Peyer's patch (tissue), 4 donors: Measurements from ENCODE around the gene MATN3. TPM values are rescaled to one million over a fixed set of nuclear protein-coding genes. Genes with fewer than 3 reads are reported as not detected.

Experiments
- DNase-seq, 3 donors: peaks; one replicate each; pipeline ENCODE4 v3.0.0-alpha.2; 2017 to 2019
- H3K27ac ChIP-seq, 4 donors: fragments of 200-600 bp; sonication (generic); one replicate each; pipeline ENCODE4 v1.5.1; 2016 to 2019
- H3K27me3 ChIP-seq, 2 donors: fragments of 200-600 bp; sonication (generic); one replicate each; pipeline ENCODE4 v1.5.1; 2019
- H3K36me3 ChIP-seq, 3 donors: fragments of 200-600 bp; sonication (generic); one replicate each; pipeline ENCODE4 v1.5.1; 2016 to 2019
- H3K4me1 ChIP-seq, 4 donors: fragments of 200-600 bp; sonication (generic); one replicate each; pipeline ENCODE4 v1.5.1; 2016 to 2019
- H3K4me3 ChIP-seq, 4 donors: fragments of 200-600 bp; sonication (generic); 1 replicate in 3 of 4; 2 replicates in 1 of 4; pipeline ENCODE4 v1.5.1; 2016 to 2019; ENCODE audit warnings: mild to moderate bottlenecking in 1 of 4
- H3K9me3 ChIP-seq, 4 donors: fragments of 200-600 bp; sonication (generic); one replicate each; pipeline ENCODE4 v1.5.1; 2016 to 2019; ENCODE audit warnings: mild to moderate bottlenecking in 1 of 4
- POLR2A ChIP-seq, 2 donors: fragments of 450-650 bp; IDR thresholded peaks; one replicate each; pipeline ENCODE4 v1.5.1; 2017; ENCODE audit warnings: antibody characterized with exemption in 2 of 2, mild to moderate bottlenecking in 2 of 2, moderate library complexity in 2 of 2
- total RNA-seq, 4 donors: library from RNA; depleted of rRNA; stranded (reverse); fragments of >200 nt; gene quantifications; one replicate each; pipeline ENCODE4 v1.1.0, GENCODE V29; 2016
- TF ChIP-seq, protein P1 (sequence below), 6 experiments: fragments of 450-650 bp in 4 of 6; fragments of 200-600 bp in 2 of 6; sonication (generic) in 1 of 6; IDR thresholded peaks; one replicate each; pipeline ENCODE4 v1.5.1; 2017 to 2019; ENCODE audit warnings: antibody characterized with exemption in 6 of 6, mild to moderate bottlenecking in 3 of 6, moderate library complexity in 1 of 6

The MATN3 gene
- total RNA-seq, 4 donors from 2014 or later, result 0.40 TPM; not detected in 3

DNA sequence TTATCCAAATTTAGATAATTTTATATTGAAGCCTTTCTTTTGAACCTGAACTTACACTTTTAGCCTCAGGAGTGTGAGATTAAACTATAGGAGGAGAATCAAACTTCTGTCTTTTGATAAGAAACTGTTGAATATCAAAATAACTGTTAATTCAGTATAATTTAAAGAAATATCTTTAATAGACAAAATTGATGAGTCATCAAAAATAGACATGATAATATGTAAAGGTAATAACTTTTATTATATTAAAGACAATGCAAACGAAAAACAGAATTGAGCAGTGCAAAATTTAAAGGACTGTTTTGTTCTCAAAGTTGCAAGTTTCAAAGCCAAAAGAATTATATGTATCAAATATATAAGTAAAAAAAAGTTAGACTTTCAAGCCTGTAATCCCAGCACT, 20.6 kb downstream of the MATN3 start:
- Histone ChIP-seq H3K9me3 (no peaks in the 10 kb centered on the region), H3K27ac (no peak overlapping the region), H3K27me3 (no peaks in the 10 kb centered on the region), H3K36me3 (no peaks in the 10 kb centered on the region), H3K4me1 (peaks cover 0 to 11% (median 5%) of the 10 kb centered on the region in 4 donors), H3K4me3 (no peak overlapping the region)
- no peak for DNase-seq
- TF ChIP-seq, protein P1, sequence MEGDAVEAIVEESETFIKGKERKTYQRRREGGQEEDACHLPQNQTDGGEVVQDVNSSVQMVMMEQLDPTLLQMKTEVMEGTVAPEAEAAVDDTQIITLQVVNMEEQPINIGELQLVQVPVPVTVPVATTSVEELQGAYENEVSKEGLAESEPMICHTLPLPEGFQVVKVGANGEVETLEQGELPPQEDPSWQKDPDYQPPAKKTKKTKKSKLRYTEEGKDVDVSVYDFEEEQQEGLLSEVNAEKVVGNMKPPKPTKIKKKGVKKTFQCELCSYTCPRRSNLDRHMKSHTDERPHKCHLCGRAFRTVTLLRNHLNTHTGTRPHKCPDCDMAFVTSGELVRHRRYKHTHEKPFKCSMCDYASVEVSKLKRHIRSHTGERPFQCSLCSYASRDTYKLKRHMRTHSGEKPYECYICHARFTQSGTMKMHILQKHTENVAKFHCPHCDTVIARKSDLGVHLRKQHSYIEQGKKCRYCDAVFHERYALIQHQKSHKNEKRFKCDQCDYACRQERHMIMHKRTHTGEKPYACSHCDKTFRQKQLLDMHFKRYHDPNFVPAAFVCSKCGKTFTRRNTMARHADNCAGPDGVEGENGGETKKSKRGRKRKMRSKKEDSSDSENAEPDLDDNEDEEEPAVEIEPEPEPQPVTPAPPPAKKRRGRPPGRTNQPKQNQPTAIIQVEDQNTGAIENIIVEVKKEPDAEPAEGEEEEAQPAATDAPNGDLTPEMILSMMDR (IDR thresholded peaks at IDR 0.05), result no peak
- TF ChIP-seq POLR2A (IDR thresholded peaks at IDR 0.05), result no peak

DNA sequence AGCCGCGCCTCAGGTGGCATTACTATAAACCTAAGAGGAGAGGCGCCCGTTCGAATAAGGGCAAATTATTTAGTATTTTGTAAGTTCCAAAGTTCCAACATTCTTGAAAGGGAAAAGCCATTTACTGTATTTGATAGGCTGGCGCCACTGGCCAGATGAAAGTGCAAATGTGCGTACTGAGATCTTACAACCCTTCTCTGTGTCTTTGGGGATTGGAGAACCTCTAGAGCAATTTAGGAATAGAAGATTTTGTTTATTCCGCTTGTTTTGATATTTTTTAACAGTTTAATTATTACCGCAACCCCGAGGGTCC, 22.1 kb downstream of the MATN3 start:
- no peak for DNase-seq
- peaks cover 0 to 11% (median 5%) of the 10 kb centered on the region in 4 donors for H3K4me1 ChIP-seq
- TF ChIP-seq, protein P1 (IDR thresholded peaks at IDR 0.05), result no peak
- no peak for TF ChIP-seq POLR2A (IDR thresholded peaks at IDR 0.05)
- H3K27ac ChIP-seq, result peak overlapping the region in 3 of 4 donors; percentile 36 to 72 (median 56)
- no peaks in the 10 kb centered on the region for H3K9me3 ChIP-seq
- H3K36me3 ChIP-seq, result no peaks in the 10 kb centered on the region
- H3K27me3 ChIP-seq, result no peaks in the 10 kb centered on the region
- H3K4me3 ChIP-seq, result peak overlapping the region; percentile 66 to 77 (median 72)

DNA sequence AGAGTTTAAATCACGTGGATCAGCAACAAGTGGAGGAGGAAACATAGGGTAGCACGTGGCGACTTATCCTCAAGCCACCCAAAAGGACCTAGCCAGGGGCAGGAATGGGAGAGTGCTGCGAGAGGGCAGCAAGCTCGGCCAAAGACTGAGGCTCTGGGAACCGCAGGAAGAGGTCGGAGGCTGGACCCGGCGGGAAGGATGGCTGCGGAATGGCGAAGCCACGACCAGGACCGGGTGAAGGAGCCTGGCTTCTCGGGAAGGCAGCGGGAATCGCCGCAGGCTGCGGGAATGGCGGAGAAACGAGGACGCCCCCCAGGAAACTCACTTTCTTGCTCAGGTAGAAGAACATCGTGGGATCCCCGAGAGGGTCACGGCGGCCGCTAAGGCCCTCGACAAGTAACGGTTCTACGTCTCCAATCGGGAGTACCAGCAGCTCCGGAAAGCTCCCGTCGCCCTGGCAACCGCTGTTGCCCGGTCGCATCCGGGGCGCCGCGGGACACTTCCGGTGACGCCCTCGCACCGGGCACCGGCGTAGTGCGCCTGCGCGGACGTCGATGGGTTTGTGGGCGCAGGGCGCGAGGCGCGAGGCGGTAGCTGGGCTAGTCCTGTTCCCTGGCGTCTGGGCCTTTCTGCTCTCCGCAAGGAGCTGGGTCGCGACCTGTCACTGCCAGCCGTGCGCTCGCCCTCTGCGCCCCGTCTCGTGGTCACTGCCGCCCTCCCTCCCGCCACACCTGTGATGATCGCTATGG, 22.6 kb downstream of the MATN3 start, which contains the start of gene WDR35:
Gene WDR35 (minus strand): TSS at position 439 of the 749 bp plus-strand sequence. CDS start 90 bp downstream, at position 349.
- Histone ChIP-seq H3K36me3 (no peaks in the 10 kb centered on the region), H3K4me3 (peak within 1 kb of the TSS; percentile 66 to 77 (median 72)), H3K9me3 (no peaks in the 10 kb centered on the region), H3K27me3 (no peaks in the 10 kb centered on the region), H3K27ac (peak within 1 kb of the TSS; percentile 21 to 72 (median 46)), H3K4me1 (peaks cover 0 to 11% (median 5%) of the 10 kb centered on the region in 4 donors)
- TF ChIP-seq, protein P1 (IDR thresholded peaks at IDR 0.05), result no peak
- TF ChIP-seq POLR2A (IDR thresholded peaks at IDR 0.05), result peak; percentile 23 to 24
- DNase-seq, result peak; percentile 84 to 96 (median 93)

DNA sequence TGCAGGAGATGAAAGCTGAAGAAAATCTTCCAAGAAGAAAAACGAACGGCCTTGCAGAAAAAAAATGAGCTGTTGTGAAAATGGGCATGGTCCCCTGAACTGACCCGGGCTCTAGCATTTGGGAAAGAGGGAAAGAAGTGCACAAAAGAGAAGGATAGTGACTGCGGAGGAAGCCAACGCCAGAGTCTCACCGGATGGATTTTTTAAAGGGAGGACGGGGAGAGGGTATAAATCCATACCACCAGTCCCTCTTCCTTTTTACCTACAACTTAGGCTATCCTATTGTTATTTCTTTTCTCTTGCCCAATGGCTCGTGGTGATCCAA, 23.2 kb downstream of the MATN3 start:
- peak overlapping the region in 3 of 4 donors; percentile 21 to 72 (median 36) for H3K27ac ChIP-seq
- DNase-seq, result no peak
- H3K9me3 ChIP-seq, result no peaks in the 10 kb centered on the region

DNA sequence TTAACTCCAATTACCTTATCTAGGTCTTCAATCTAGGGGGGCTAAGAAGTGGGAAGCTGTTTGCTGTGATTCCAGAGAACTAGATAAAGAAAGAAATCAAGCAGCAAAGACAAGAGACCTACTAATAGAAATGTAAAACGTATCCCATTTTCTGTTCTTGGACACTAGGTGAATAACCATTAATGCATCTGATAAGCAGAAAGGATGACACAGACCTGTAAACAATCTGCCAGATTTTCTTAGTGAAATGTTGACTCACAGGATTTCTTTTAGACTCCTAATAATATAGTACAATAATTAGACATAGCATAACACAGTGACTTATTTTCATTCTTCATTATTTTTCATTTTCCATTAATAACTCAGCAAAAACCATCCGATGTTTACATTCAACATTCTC, 23.9 kb downstream of the MATN3 start:
- TF ChIP-seq POLR2A (IDR thresholded peaks at IDR 0.05), result no peak
- TF ChIP-seq, protein P1 (IDR thresholded peaks at IDR 0.05), result no peak
- no peak for DNase-seq
- peaks cover 0 to 11% (median 5%) of the 10 kb centered on the region in 4 donors for H3K4me1 ChIP-seq
- H3K9me3 ChIP-seq, result no peaks in the 10 kb centered on the region
- no peak overlapping the region for H3K4me3 ChIP-seq
- no peak overlapping the region for H3K27ac ChIP-seq
- H3K27me3 ChIP-seq, result no peaks in the 10 kb centered on the region
- no peaks in the 10 kb centered on the region for H3K36me3 ChIP-seq

More for the DNA sequence above, 23.2 kb downstream of the MATN3 start:
- Histone ChIP-seq H3K4me3 (peak overlapping the region; percentile 66 to 77 (median 72)), H3K27me3 (no peaks in the 10 kb centered on the region), H3K36me3 (no peaks in the 10 kb centered on the region), H3K4me1 (peaks cover 0 to 11% (median 5%) of the 10 kb centered on the region in 4 donors)
- TF ChIP-seq, protein P1 (IDR thresholded peaks at IDR 0.05), result no peak
- TF ChIP-seq POLR2A (IDR thresholded peaks at IDR 0.05), result no peak
